ENCODE results near the gene PRKCH.
"Not testable (repeated sequence)": the region's sequence is repeated elsewhere in the genome, so short reads cannot be mapped to it uniquely, and the experiment has no call there.

Gene PRKCH

DNA sequence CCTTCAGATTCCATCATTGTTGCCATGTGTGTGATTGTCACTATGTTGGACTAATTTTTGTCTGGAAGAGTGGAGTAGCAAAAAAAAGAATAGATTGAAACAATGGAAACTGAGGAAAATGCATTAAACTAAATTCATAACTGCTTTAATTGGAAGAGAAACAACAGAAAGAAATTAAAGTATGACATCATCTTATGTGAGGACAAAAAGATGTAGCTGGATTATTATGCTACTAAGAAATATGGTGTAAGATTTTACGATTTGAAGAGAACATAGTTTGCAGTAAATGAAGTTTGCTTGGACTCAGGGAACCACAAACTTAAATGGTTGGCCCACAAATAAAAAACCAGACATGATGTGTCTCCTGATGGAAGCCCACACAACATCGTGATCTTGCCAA lies 76.8 kb downstream of the PRKCH start:
- H3K36me3 ChIP-seq (ENCODE audit: insufficient read depth, low read length) = no peaks in the 10 kb centered on the region
- H3K27me3 ChIP-seq (ENCODE audit: control insufficient read depth, insufficient read depth, low read length) = peaks cover 35% of the 10 kb centered on the region
- no peaks in the 10 kb centered on the region for H3K4me1 ChIP-seq (ENCODE audit: control insufficient read depth, insufficient read depth, low read length)
- H3K9me3 ChIP-seq (replicated peaks; ENCODE audit: low read length) = no peaks in the 10 kb centered on the region
- H3K9ac ChIP-seq (ENCODE audit: low read depth, low read length) = no peak overlapping the region
- H3K4me2 ChIP-seq (ENCODE audit: low read length) = no peak overlapping the region
- H3K4me3 ChIP-seq (ENCODE audit: low read length) = no peak overlapping the region

DNA sequence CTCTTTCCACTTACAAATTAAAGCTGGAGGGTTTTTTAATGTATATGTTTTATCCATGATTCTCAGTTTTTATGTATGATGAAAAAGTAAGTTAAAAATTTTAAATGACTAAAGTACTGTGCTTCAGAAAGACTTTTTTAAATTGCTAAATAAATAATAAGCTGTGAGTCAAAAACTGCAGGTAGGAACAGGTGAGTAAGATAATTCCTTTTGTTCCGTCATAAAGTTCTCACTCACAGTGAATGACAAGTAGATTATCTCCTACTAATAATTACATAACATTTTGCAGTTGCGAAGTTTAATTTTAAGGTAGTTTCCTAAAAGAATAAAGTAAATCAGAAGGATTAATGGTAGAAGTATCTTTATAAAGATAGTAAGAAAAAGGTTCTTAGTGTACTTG lies 78.0 kb downstream of the PRKCH start:
- H3K9me3 ChIP-seq (replicated peaks; ENCODE audit: low read length) = no peaks in the 10 kb centered on the region
- no peak overlapping the region for H3K4me3 ChIP-seq (ENCODE audit: low read length)
- no peak overlapping the region for H3K9ac ChIP-seq (ENCODE audit: low read depth, low read length)
- no peak overlapping the region for H3K4me2 ChIP-seq (ENCODE audit: low read length)
- no peaks in the 10 kb centered on the region for H3K36me3 ChIP-seq (ENCODE audit: insufficient read depth, low read length)
- peaks cover 34% of the 10 kb centered on the region for H3K27me3 ChIP-seq (ENCODE audit: control insufficient read depth, insufficient read depth, low read length)
- H3K4me1 ChIP-seq (ENCODE audit: control insufficient read depth, insufficient read depth, low read length) = no peaks in the 10 kb centered on the region

DNA sequence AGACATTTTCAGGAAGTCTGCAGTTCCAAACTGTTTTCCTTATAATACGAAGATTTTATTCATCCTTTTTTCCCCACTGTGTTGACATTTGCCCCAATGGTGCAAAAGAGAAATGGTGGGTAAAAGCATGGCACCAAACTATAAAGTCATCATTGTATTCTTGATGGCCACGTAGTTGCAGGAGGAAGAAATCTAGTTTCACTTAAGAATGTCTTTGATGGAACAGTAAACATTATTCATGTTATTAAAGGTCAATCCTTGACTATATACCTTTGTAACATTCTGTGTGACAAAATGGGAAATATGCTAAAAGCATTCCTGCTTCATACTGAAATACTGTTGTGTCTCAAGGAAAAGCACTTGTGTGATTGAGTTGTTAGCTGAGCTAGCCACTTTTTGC lies 80.1 kb downstream of the PRKCH start:
- Histone ChIP-seq H3K27me3 (ENCODE audit: control insufficient read depth, insufficient read depth, low read length) (peaks cover 33% of the 10 kb centered on the region), H3K4me3 (ENCODE audit: low read length) (no peak overlapping the region), H3K4me2 (ENCODE audit: low read length) (no peak overlapping the region), H3K9me3 (replicated peaks; ENCODE audit: low read length) (no peaks in the 10 kb centered on the region), H3K4me1 (ENCODE audit: control insufficient read depth, insufficient read depth, low read length) (no peaks in the 10 kb centered on the region), H3K36me3 (ENCODE audit: insufficient read depth, low read length) (no peaks in the 10 kb centered on the region), H3K9ac (ENCODE audit: low read depth, low read length) (no peak overlapping the region)

DNA sequence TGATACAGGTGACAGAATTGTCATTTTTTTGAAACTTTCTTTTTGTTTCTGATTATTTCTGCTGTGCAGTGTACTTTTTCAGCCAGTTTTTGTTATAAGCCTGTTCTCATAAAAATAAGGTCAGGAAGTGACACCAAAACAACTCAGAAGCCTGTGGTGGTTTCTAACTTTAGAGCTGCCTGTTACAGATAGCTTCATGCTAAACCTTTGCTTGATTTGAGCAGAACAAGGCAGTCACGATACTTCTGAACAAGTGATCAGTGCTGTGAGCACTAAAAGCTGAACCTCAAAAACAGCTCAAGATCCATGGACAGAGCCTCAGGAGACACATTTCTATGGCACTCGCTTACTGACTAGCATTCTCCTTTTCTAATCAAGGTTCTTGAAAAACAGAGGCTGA lies 82.0 kb downstream of the PRKCH start:
- H3K4me2 ChIP-seq (ENCODE audit: low read length) = no peak overlapping the region
- H3K9ac ChIP-seq (ENCODE audit: low read depth, low read length) = no peak overlapping the region
- no peaks in the 10 kb centered on the region for H3K4me1 ChIP-seq (ENCODE audit: control insufficient read depth, insufficient read depth, low read length)
- no peaks in the 10 kb centered on the region for H3K36me3 ChIP-seq (ENCODE audit: insufficient read depth, low read length)
- peaks cover 41% of the 10 kb centered on the region for H3K27me3 ChIP-seq (ENCODE audit: control insufficient read depth, insufficient read depth, low read length)
- no peak overlapping the region for H3K4me3 ChIP-seq (ENCODE audit: low read length)
- no peaks in the 10 kb centered on the region for H3K9me3 ChIP-seq (replicated peaks; ENCODE audit: low read length)

DNA sequence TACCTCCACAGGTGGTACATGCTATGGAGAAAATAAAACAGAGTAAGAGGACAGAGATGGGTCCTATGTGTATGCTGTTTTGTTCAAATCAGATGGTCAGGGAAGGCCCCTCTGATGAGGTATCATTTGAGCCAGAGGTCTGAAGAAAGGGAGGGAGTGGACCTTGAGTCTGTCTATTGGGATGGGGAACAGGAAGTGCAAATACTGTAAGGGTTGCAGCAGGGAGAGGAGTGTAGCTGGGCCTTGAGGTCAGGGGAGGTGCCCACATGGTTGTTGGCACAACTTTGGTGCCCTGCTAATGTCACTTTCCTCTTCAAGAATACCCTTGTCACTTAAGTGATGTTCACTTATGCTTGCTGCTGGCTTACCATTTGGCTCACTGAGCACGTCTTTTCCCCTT lies 83.3 kb downstream of the PRKCH start:
- Histone ChIP-seq H3K4me2 (ENCODE audit: low read length) (no peak overlapping the region), H3K4me1 (ENCODE audit: control insufficient read depth, insufficient read depth, low read length) (no peaks in the 10 kb centered on the region), H3K4me3 (ENCODE audit: low read length) (no peak overlapping the region), H3K9me3 (replicated peaks; ENCODE audit: low read length) (no peaks in the 10 kb centered on the region), H3K27me3 (ENCODE audit: control insufficient read depth, insufficient read depth, low read length) (peaks cover 43% of the 10 kb centered on the region), H3K9ac (ENCODE audit: low read depth, low read length) (no peak overlapping the region), H3K36me3 (ENCODE audit: insufficient read depth, low read length) (no peaks in the 10 kb centered on the region)

DNA sequence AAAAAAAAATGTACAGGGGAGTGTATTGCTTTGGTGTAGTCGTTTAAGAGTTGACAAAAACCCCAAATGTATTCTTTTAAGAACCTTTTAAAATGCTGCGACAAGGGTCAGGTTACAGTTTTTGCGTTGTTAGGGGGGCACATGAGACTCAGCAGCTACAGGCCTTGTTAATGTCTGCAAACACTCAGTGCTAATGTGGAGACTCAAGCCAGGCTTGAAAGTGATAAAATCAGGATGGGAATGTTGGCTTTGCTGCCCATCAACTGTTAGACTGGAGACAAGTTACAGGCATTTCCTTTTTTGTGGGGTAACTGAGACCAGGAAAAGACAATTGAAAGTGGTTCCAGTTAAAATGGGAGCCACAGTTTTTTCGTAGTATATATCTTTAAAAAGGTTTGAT lies 84.8 kb downstream of the PRKCH start:
- H3K36me3 ChIP-seq (ENCODE audit: insufficient read depth, low read length) = no peaks in the 10 kb centered on the region
- no peaks in the 10 kb centered on the region for H3K9me3 ChIP-seq (replicated peaks; ENCODE audit: low read length)
- H3K27me3 ChIP-seq (ENCODE audit: control insufficient read depth, insufficient read depth, low read length) = peaks cover 39% of the 10 kb centered on the region
- no peak overlapping the region for H3K9ac ChIP-seq (ENCODE audit: low read depth, low read length)
- H3K4me3 ChIP-seq (ENCODE audit: low read length) = no peak overlapping the region
- no peaks in the 10 kb centered on the region for H3K4me1 ChIP-seq (ENCODE audit: control insufficient read depth, insufficient read depth, low read length)
- H3K4me2 ChIP-seq (ENCODE audit: low read length) = no peak overlapping the region

DNA sequence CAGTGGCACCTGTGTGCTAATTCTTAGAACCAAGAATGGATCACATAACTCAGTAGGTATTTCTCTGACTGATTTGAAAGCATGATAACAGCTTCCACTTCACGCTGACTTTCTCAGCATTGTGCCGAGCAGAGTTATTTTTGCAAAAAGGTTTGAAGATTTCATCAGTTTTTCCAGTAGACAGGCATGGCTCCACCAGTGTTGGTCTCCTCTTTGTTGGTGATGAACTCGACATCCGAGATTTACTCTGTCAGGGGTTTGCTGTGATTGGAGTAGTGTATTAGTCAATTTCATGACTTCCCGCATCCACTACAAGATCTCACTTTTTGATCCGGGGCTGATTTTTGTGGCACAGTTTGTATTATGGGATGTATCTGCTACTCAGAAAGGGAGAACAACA lies 85.3 kb downstream of the PRKCH start:
- H3K9ac ChIP-seq (ENCODE audit: low read depth, low read length) = no peak overlapping the region
- H3K27me3 ChIP-seq (ENCODE audit: control insufficient read depth, insufficient read depth, low read length) = peaks cover 40% of the 10 kb centered on the region
- no peak overlapping the region for H3K4me2 ChIP-seq (ENCODE audit: low read length)
- H3K4me1 ChIP-seq (ENCODE audit: control insufficient read depth, insufficient read depth, low read length) = no peaks in the 10 kb centered on the region
- H3K36me3 ChIP-seq (ENCODE audit: insufficient read depth, low read length) = no peaks in the 10 kb centered on the region
- no peaks in the 10 kb centered on the region for H3K9me3 ChIP-seq (replicated peaks; ENCODE audit: low read length)
- H3K4me3 ChIP-seq (ENCODE audit: low read length) = no peak overlapping the region

DNA sequence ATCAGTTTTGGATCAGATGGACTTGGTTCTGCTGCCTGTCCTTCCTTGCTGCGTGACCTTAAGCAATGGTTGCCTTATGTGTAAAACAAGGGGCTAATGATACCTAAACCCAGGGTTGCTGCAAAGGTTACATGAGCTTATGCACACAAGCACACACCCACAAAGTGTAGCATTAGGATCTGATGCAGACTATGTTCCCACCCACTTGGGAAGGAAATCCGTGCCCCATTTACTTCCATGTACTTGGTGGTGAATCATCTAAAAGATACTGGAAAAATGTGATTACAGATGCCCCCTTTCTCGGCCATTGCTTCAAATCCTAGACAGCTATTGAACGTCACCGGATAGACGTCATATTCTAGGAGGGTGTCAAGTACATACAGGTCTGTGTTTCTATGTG lies 87.1 kb downstream of the PRKCH start:
- Histone ChIP-seq H3K9me3 (replicated peaks; ENCODE audit: low read length) (no peaks in the 10 kb centered on the region), H3K4me3 (ENCODE audit: low read length) (no peak overlapping the region), H3K4me2 (ENCODE audit: low read length) (no peak overlapping the region), H3K27me3 (ENCODE audit: control insufficient read depth, insufficient read depth, low read length) (peaks cover 46% of the 10 kb centered on the region), H3K36me3 (ENCODE audit: insufficient read depth, low read length) (no peaks in the 10 kb centered on the region), H3K4me1 (ENCODE audit: control insufficient read depth, insufficient read depth, low read length) (no peaks in the 10 kb centered on the region), H3K9ac (ENCODE audit: low read depth, low read length) (no peak overlapping the region)

DNA sequence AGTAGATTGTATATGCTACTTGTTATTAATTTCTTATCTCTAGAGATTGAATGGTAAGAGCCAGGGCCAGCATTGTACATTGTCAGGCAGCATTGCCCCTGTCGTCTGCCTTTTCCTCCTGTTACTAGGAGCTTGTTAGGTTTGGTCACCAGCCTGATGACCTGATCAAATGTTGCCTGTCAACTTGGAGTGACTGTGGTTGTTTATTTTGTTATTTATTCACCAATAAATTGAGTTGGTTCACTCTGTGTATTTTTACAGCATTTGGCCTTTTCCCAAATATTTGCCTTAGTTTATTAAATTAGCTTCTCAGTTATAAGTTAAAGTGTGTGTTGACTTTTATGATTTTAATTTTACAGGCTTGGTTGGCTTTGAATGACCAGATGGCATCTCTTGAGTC lies 88.4 kb downstream of the PRKCH start:
- Histone ChIP-seq H3K4me1 (ENCODE audit: control insufficient read depth, insufficient read depth, low read length) (no peaks in the 10 kb centered on the region), H3K9me3 (replicated peaks; ENCODE audit: low read length) (no peaks in the 10 kb centered on the region), H3K27me3 (ENCODE audit: control insufficient read depth, insufficient read depth, low read length) (peaks cover 53% of the 10 kb centered on the region), H3K36me3 (ENCODE audit: insufficient read depth, low read length) (no peaks in the 10 kb centered on the region), H3K4me2 (ENCODE audit: low read length) (no peak overlapping the region), H3K9ac (ENCODE audit: low read depth, low read length) (no peak overlapping the region), H3K4me3 (ENCODE audit: low read length) (no peak overlapping the region)

DNA sequence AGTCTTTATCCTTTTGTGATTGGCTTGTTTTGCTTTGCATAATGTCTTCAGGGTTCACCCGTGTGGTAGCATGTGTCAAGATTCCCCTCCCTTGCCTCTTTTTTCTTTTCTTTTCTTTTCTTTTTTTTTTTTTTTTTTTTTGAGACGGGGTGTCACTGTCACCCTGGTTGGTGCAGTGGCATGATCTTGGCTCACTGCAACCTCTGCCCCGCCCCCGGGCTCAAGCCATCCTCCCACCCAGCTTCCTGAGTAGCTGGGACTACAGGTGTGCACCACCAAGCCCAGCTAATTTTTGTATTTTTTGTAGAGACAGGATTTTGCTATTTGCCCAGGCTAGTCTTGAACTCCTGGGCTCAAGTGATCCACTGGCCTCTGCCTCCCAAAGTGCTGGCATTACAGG lies 94.6 kb downstream of the PRKCH start:
- H3K4me3 ChIP-seq (ENCODE audit: low read length); H3K4me2 ChIP-seq (ENCODE audit: low read length); H3K36me3 ChIP-seq (ENCODE audit: insufficient read depth, low read length); H3K9me3 ChIP-seq (replicated peaks; ENCODE audit: low read length); H3K4me1 ChIP-seq (ENCODE audit: control insufficient read depth, insufficient read depth, low read length); H3K9ac ChIP-seq (ENCODE audit: low read depth, low read length): not testable (repeated sequence)
- peaks cover 38% of the 10 kb centered on the region for H3K27me3 ChIP-seq (ENCODE audit: control insufficient read depth, insufficient read depth, low read length)

DNA sequence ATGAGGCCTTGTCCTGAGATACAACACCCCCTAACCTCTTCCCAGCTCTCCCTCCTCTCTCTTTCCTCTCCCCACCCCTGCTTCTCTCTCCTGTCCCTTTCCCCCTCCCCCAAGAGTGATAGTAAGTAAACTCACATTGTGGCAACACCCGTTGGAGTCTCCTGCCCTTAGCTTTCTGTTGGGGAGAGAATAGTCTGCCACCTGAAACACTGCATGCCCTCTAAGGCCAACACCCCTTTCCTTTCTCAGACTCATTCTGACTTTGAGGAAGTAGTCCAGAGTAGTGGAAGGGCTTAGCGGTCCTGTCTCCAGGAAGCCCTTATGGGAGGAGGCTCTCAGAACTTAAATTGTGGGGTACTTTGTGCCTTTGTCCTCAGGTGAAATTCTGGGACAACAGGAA lies 95.2 kb downstream of the PRKCH start:
- H3K27me3 ChIP-seq (ENCODE audit: control insufficient read depth, insufficient read depth, low read length) = peaks cover 35% of the 10 kb centered on the region
- no peaks in the 10 kb centered on the region for H3K36me3 ChIP-seq (ENCODE audit: insufficient read depth, low read length)
- H3K4me3 ChIP-seq (ENCODE audit: low read length) = no peak overlapping the region
- no peaks in the 10 kb centered on the region for H3K9me3 ChIP-seq (replicated peaks; ENCODE audit: low read length)
- no peak overlapping the region for H3K9ac ChIP-seq (ENCODE audit: low read depth, low read length)
- no peak overlapping the region for H3K4me2 ChIP-seq (ENCODE audit: low read length)
- no peaks in the 10 kb centered on the region for H3K4me1 ChIP-seq (ENCODE audit: control insufficient read depth, insufficient read depth, low read length)

DNA sequence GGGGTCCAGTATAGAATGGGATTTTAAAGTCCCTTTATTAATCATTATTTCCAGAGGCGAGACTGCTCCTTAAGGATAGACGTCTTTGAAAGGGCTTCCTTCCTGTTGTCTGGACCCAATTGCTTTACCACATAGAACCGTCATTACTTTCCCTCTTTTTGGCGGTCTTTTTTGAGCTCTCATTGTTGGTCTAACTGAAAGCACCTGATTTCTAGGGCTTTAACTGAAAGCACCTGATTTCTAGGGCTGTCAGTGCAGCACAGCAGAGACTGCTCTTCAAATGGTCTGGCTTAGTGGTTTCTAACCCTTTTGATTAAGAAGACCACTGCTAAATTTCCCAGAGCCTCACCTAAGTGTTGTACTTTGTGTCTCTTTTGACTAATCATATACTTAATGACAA lies 95.8 kb downstream of the PRKCH start:
- Histone ChIP-seq H3K9ac (ENCODE audit: low read depth, low read length) (no peak overlapping the region), H3K9me3 (replicated peaks; ENCODE audit: low read length) (no peaks in the 10 kb centered on the region), H3K4me2 (ENCODE audit: low read length) (no peak overlapping the region), H3K4me1 (ENCODE audit: control insufficient read depth, insufficient read depth, low read length) (no peaks in the 10 kb centered on the region), H3K27me3 (ENCODE audit: control insufficient read depth, insufficient read depth, low read length) (peaks cover 35% of the 10 kb centered on the region), H3K4me3 (ENCODE audit: low read length) (no peak overlapping the region), H3K36me3 (ENCODE audit: insufficient read depth, low read length) (no peaks in the 10 kb centered on the region)

All from skeletal muscle satellite cell (primary cell).